Esophagus muscularis mucosa (tissue), 3 donors: Measurements from ENCODE around the gene GALNTL6.

Experiments used
- POLR2AphosphoS5 ChIP-seq, 2 donors: sonication (generic); formaldehyde crosslinking; IDR thresholded peaks; one replicate each; pipeline ENCODE4 v1.6.1; 2017; ENCODE audit warnings: antibody characterized with exemption in 2 of 2
- TF ChIP-seq, protein P1 (sequence below), 3 experiments: fragments of 200-600 bp in 2 of 3; fragments of 450-650 bp in 1 of 3; sonication (generic) in 2 of 3; IDR thresholded peaks; one replicate each; pipeline ENCODE4 v1.5.1; 2017 to 2019; ENCODE audit warnings: antibody characterized with exemption in 3 of 3, mild to moderate bottlenecking in 2 of 3, moderate library complexity in 1 of 3

GRCh38 chr4:172517391-172517790 lies 704.2 kb downstream of the GALNTL6 start:
- TF ChIP-seq POLR2AphosphoS5 (IDR thresholded peaks at IDR 0.05), result no peak
- TF ChIP-seq, protein P1, sequence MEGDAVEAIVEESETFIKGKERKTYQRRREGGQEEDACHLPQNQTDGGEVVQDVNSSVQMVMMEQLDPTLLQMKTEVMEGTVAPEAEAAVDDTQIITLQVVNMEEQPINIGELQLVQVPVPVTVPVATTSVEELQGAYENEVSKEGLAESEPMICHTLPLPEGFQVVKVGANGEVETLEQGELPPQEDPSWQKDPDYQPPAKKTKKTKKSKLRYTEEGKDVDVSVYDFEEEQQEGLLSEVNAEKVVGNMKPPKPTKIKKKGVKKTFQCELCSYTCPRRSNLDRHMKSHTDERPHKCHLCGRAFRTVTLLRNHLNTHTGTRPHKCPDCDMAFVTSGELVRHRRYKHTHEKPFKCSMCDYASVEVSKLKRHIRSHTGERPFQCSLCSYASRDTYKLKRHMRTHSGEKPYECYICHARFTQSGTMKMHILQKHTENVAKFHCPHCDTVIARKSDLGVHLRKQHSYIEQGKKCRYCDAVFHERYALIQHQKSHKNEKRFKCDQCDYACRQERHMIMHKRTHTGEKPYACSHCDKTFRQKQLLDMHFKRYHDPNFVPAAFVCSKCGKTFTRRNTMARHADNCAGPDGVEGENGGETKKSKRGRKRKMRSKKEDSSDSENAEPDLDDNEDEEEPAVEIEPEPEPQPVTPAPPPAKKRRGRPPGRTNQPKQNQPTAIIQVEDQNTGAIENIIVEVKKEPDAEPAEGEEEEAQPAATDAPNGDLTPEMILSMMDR (IDR thresholded peaks at IDR 0.05), result no peak
